Left lung (tissue), 10 donors: Measurements from ENCODE around the gene PEX11G. TPM values are rescaled to one million over a fixed set of nuclear protein-coding genes. Genes with fewer than 3 reads are reported as not detected.

ENCODE experiments used
- ATAC-seq: fragments of 200-7000 bp; cut with Tn5 transposase; one replicate; pipeline ENCODE4 v1.9.1; 2020; ENCODE audit warnings: moderate library complexity
- DNase-seq, 4 donors: peaks; one replicate each; pipeline ENCODE4 v3.0.0-alpha.2; 2013 to 2020
- H3K27ac ChIP-seq, 2 donors: fragments of 200-600 bp; sonication (generic) in 1 of 2; one replicate each; pipeline versions ENCODE4 v1.5.0 to v1.8.0; 2020 to 2021
- H3K27me3 ChIP-seq, 2 donors: fragments of 200-600 bp; sonication (generic) in 1 of 2; one replicate each; pipeline versions ENCODE4 v1.5.0 to v1.8.0; 2020 to 2021
- H3K36me3 ChIP-seq, 2 donors: fragments of 200-600 bp; sonication (generic) in 1 of 2; one replicate each; pipeline versions ENCODE4 v1.5.0 to v1.8.0; 2020 to 2021
- H3K4me1 ChIP-seq, 2 donors: fragments of 200-600 bp; one replicate each; pipeline ENCODE4 v1.8.0; 2021
- H3K4me3 ChIP-seq, 2 donors: fragments of 200-600 bp; sonication (generic) in 1 of 2; one replicate each; pipeline versions ENCODE4 v1.5.0 to v1.8.0; 2020 to 2021; ENCODE audit warnings: mild to moderate bottlenecking in 1 of 2
- H3K9me3 ChIP-seq, 2 donors: fragments of 200-600 bp; sonication (generic) in 1 of 2; one replicate each; pipeline versions ENCODE4 v1.5.0 to v1.8.0; 2020 to 2021
- intact Hi-C, 2 donors: fragments of 100-400 bp; cut with DNase I; formaldehyde crosslinking; loops; one replicate each; pipeline versions ENCODE4 v1.11.2 to v1.14.2; 2022
- polyA plus RNA-seq, 6 donors: library from polyadenylated mRNA; unstranded; fragments of 120-200 nt; gene quantifications; one replicate each; pipeline ENCODE4 v1.2.1, GENCODE V29; 2013; ENCODE audit not compliant: insufficient read length in 6 of 6
- total RNA-seq, 2 donors: library from RNA; stranded (reverse); fragmentation: NEBNext Ultra II Directional; extraction: Animal tissue kit (Norgen Biotek cat#: 25700); gene quantifications; one replicate each; pipeline ENCODE4 v1.2.1, GENCODE V29; 2021
- TF ChIP-seq, protein P1 (sequence below), 2 donors: fragments of 200-600 bp; sonication (generic) in 1 of 2; IDR thresholded peaks; one replicate each; pipeline versions ENCODE4 v1.5.0 to v1.8.0; 2021; ENCODE audit warnings: antibody characterized with exemption in 2 of 2
- donor health status: DM: no; HTN: yes; CAD: no.
- donor health status: DM: no; HTN: no; CAD: no.

PEX11G gene
- total and polyA plus RNA-seq, 8 donors = 2.9 to 5.4 (median 4.0) TPM

- H3K27me3 ChIP-seq = no peaks in the 10 kb centered on the region
- ATAC-seq = no peak
- TF ChIP-seq, protein P1, sequence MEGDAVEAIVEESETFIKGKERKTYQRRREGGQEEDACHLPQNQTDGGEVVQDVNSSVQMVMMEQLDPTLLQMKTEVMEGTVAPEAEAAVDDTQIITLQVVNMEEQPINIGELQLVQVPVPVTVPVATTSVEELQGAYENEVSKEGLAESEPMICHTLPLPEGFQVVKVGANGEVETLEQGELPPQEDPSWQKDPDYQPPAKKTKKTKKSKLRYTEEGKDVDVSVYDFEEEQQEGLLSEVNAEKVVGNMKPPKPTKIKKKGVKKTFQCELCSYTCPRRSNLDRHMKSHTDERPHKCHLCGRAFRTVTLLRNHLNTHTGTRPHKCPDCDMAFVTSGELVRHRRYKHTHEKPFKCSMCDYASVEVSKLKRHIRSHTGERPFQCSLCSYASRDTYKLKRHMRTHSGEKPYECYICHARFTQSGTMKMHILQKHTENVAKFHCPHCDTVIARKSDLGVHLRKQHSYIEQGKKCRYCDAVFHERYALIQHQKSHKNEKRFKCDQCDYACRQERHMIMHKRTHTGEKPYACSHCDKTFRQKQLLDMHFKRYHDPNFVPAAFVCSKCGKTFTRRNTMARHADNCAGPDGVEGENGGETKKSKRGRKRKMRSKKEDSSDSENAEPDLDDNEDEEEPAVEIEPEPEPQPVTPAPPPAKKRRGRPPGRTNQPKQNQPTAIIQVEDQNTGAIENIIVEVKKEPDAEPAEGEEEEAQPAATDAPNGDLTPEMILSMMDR (IDR thresholded peaks at IDR 0.05) = no peak
- H3K9me3 ChIP-seq = no peaks in the 10 kb centered on the region
- H3K4me1 ChIP-seq = peaks cover 7 to 49% of the 10 kb centered on the region in 2 donors
- peaks cover 0 to 70% of the 10 kb centered on the region in 2 donors for H3K36me3 ChIP-seq
- no peak overlapping the region for H3K4me3 ChIP-seq
- intact Hi-C loops = no loop called here
- no peak overlapping the region for H3K27ac ChIP-seq
- DNase-seq = no peak
Observed at GRCh38 chr19:7524992-7525739, 36.3 kb upstream of the PEX11G start.

- intact Hi-C loops = no loop called here
- H3K4me3 ChIP-seq = no peak overlapping the region
- no peak overlapping the region for H3K27ac ChIP-seq
- H3K9me3 ChIP-seq = no peaks in the 10 kb centered on the region
- TF ChIP-seq, protein P1 (IDR thresholded peaks at IDR 0.05) = no peak
- ATAC-seq = no peak
- H3K27me3 ChIP-seq = no peaks in the 10 kb centered on the region
- H3K4me1 ChIP-seq = peaks cover 7 to 49% of the 10 kb centered on the region in 2 donors
- no peak for DNase-seq
- H3K36me3 ChIP-seq = peaks cover 0 to 70% of the 10 kb centered on the region in 2 donors
Observed at GRCh38 chr19:7524523-7524922, 35.7 kb upstream of the PEX11G start.

DNA sequence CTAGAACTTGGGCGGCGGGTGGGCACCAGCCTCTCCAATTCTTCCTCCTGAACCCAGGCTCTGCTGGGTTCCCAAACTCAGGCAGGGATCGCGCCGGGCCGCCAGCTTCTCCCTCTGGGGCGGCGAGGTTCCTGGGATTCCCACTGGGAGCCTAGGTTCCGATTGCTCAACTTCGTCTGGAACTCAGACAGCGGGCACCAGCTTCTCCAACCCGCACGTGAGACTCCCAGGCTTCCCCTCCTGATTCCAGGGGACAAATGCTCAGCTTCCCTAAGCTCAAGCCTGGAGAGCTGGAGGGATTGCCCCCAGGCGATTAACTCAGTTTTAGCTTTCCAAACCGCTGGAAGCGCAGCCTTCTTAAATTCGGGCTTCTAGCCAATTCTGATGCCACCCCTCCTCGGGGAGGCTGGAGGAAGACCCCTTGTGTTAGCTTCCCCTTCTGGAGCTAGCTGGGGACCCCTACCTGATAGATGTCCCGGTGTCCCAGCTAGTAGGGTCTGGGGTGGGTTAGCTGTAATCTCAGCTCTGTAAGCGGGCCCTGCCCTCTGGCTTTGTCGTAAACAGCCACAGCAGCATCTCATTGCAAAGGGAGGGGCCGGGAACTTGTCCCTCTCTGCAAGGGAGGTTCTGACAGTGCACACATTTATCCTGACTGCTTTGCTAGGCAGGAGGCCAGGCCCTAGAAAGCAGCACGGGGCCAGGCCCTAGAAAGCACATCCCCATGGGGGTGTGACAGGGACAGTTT lies 34.3 kb upstream of the PEX11G start:
- no peaks in the 10 kb centered on the region for H3K9me3 ChIP-seq
- DNase-seq = peak in 1 of 4 donors; percentile 82
- peaks cover 0 to 60% of the 10 kb centered on the region in 2 donors for H3K36me3 ChIP-seq
- peak overlapping the region; percentile 34 to 73 for H3K27ac ChIP-seq
- ATAC-seq = peak; percentile 1
- H3K27me3 ChIP-seq = no peaks in the 10 kb centered on the region
- intact Hi-C loops = no loop called here
- TF ChIP-seq, protein P1 (IDR thresholded peaks at IDR 0.05) = no peak
- peaks cover 7 to 49% of the 10 kb centered on the region in 2 donors for H3K4me1 ChIP-seq
- peak overlapping the region; percentile 92 to 93 for H3K4me3 ChIP-seq

DNA sequence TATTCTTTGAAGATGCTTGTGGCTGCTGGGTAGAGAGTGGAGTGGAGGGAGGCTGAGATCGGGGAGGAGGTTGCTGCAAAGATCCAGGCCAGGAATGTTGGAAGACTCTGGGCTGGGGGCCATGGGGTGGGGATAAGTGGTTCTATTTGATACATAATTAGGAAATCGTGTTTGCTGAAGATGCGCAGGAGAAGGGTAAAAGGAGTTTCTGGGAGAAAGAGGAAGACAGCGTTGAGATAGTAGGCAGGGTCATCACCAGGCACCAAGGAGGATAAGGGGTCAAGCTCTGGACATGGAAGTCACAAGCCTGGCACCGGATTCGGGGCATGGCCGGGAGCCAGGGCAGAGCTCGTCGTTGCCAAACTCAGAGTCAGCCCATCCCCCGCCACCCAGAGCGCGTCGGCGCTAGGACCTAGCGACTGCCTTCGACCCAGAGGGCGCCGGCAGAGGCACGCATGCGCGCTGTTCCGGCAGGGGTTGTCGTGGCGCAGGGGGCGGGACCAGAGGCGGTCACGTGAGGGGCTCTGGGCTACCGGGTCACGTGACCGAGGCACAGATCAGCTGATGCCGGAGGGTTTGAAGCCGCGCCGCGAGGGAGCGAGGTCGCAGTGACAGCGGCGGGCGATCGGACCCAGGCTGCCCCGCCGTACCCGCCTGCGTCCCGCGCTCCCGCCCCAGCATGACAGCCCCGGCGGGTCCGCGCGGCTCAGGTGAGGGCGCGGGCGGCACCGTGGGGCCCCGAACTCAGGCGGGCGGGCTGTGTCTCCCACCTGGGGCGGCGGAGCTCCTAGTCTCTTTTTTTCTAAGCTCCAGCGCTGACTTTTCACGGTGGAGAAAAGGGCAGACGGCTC lies 33.5 kb upstream of the PEX11G start, which contains the start of gene MCOLN1:
MCOLN1 (plus strand) TSS at position 553 of the 851 bp plus-strand sequence; CDS start at position 680, 127 bp downstream.
- no peaks in the 10 kb centered on the region for H3K9me3 ChIP-seq
- DNase-seq = peak; percentile 97 to 100 (median 100)
- TF ChIP-seq, protein P1 (IDR thresholded peaks at IDR 0.05) = no peak

More for the DNA sequence above, 33.5 kb upstream of the PEX11G start, which contains the start of gene MCOLN1:
- peaks cover 0 to 52% of the 10 kb centered on the region in 2 donors for H3K36me3 ChIP-seq
- peaks cover 7 to 41% of the 10 kb centered on the region in 2 donors for H3K4me1 ChIP-seq
- peak within 1 kb of the TSS; percentile 40 to 73 for H3K27ac ChIP-seq
- peak within 1 kb of the TSS; percentile 92 to 93 for H3K4me3 ChIP-seq
- ATAC-seq = peak; percentile 96
- intact Hi-C loops = no loop called here
- peaks cover 0 to 7% of the 10 kb centered on the region in 2 donors for H3K27me3 ChIP-seq
